ENCODE results near the gene SH2D7. TPM values are rescaled to one million over a fixed set of nuclear protein-coding genes. Genes with fewer than 3 reads are reported as not detected.

SH2D7 gene
- total RNA-seq, 1 donor from 2014 or later = not detected

GRCh38 chr15:78112551-78112950 is 20.2 kb downstream of the SH2D7 start:
- no peak for TF ChIP-seq CTCF (IDR thresholded peaks at IDR 0.05; ENCODE audit: insufficient read depth, low read length, severe bottlenecking)
- FAIRE-seq (no peak), DNase-seq (ENCODE audit: low read depth) (no peak)
- H3K36me3 ChIP-seq (ENCODE audit: control insufficient read depth, insufficient read depth, low read length) = no peaks in the 10 kb centered on the region
- no peaks in the 10 kb centered on the region for H3K27me3 ChIP-seq (ENCODE audit: control insufficient read depth, insufficient read depth, low read length)
- no peak overlapping the region for H3K4me3 ChIP-seq (ENCODE audit: low read depth, low read length)

- Histone ChIP-seq H3K4me3 (ENCODE audit: low read depth, low read length) (no peak overlapping the region), H3K36me3 (ENCODE audit: control insufficient read depth, insufficient read depth, low read length) (no peaks in the 10 kb centered on the region), H3K27me3 (ENCODE audit: control insufficient read depth, insufficient read depth, low read length) (peaks cover 2% of the 10 kb centered on the region)
- no peak for TF ChIP-seq CTCF (IDR thresholded peaks at IDR 0.05; ENCODE audit: insufficient read depth, low read length, severe bottlenecking)
- no peak for FAIRE-seq
- DNase-seq (ENCODE audit: low read depth) = no peak
Observed at GRCh38 chr15:78120523-78120922, 28.2 kb downstream of the SH2D7 start.

- no peak for DNase-seq (ENCODE audit: low read depth)
- no peak for FAIRE-seq
- peaks cover 2% of the 10 kb centered on the region for H3K27me3 ChIP-seq (ENCODE audit: control insufficient read depth, insufficient read depth, low read length)
- no peak overlapping the region for H3K4me3 ChIP-seq (ENCODE audit: low read depth, low read length)
- TF ChIP-seq CTCF (IDR thresholded peaks at IDR 0.05; ENCODE audit: insufficient read depth, low read length, severe bottlenecking) = no peak
- no peaks in the 10 kb centered on the region for H3K36me3 ChIP-seq (ENCODE audit: control insufficient read depth, insufficient read depth, low read length)
Observed at GRCh38 chr15:78125267-78125666, 32.9 kb downstream of the SH2D7 start.

GRCh38 chr15:78127882-78128281 is 35.5 kb downstream of the SH2D7 start:
- TF ChIP-seq CTCF (IDR thresholded peaks at IDR 0.05; ENCODE audit: insufficient read depth, low read length, severe bottlenecking) = no peak
- no peak for FAIRE-seq
- no peaks in the 10 kb centered on the region for H3K36me3 ChIP-seq (ENCODE audit: control insufficient read depth, insufficient read depth, low read length)

GRCh38 chr15:78129077-78129750 is 36.9 kb downstream of the SH2D7 start:
- no peak for TF ChIP-seq CTCF (IDR thresholded peaks at IDR 0.05; ENCODE audit: insufficient read depth, low read length, severe bottlenecking)
- DNase-seq (ENCODE audit: low read depth) = no peak

More at GRCh38 chr15:78127882-78128281, 35.5 kb downstream of the SH2D7 start:
- H3K27me3 ChIP-seq (ENCODE audit: control insufficient read depth, insufficient read depth, low read length) = peaks cover 2% of the 10 kb centered on the region
- H3K4me3 ChIP-seq (ENCODE audit: low read depth, low read length) = no peak overlapping the region
- DNase-seq (ENCODE audit: low read depth) = no peak

More at GRCh38 chr15:78129077-78129750, 36.9 kb downstream of the SH2D7 start:
- Histone ChIP-seq H3K36me3 (ENCODE audit: control insufficient read depth, insufficient read depth, low read length) (no peaks in the 10 kb centered on the region), H3K4me3 (ENCODE audit: low read depth, low read length) (no peak overlapping the region), H3K27me3 (ENCODE audit: control insufficient read depth, insufficient read depth, low read length) (peaks cover 2% of the 10 kb centered on the region)
- no peak for FAIRE-seq
